H1 (cell line): ENCODE results near the gene OR2V1. TPM values are rescaled to one million over a fixed set of nuclear protein-coding genes. Genes with fewer than 3 reads are reported as not detected.

Experiments used
- CTCF ChIA-PET: fragments of 300-600 bp; sonication (Branson Sonifier 250); formaldehyde crosslinking; loops from one replicate; lab custom pipeline; 2021; ENCODE audit not compliant: partially characterized antibody; lab: Charles Lee
- POLR2A ChIA-PET: fragments of 300-600 bp; sonication (Branson Sonifier 250); formaldehyde crosslinking; loops from one replicate; lab custom pipeline; 2021; ENCODE audit warnings: inconsistent platforms; ENCODE audit not compliant: partially characterized antibody; lab: Charles Lee
- DNase-seq, 2 experiments: peaks; one replicate each; pipeline versions ENCODE4 v3.0.0 to v3.0.0-alpha.2; 2010 to 2022; ENCODE audit warnings: low spot score in 2 of 2, low read depth in 1 of 2, mixed read lengths in 1 of 2
- FAIRE-seq: peaks from 2 replicates; lab custom pipeline; 2011; peaks lifted over from hg19 to GRCh38; lab: Jason Lieb, UNC
- H2AFZ ChIP-seq: 2 replicates; pipeline ENCODE4 v1.8.1; 2012; ENCODE audit warnings: low read length, inconsistent platforms
- H2AK5ac ChIP-seq: 2 replicates; pipeline ENCODE4 v1.6.1; 2013; ENCODE audit warnings: low read depth, low read length
- H2BK120ac ChIP-seq: replicated peaks from 2 replicates; pipeline ENCODE3; 2013; ENCODE audit warnings: low read depth, low read length, inconsistent platforms
- H2BK12ac ChIP-seq: 2 replicates; pipeline ENCODE4 v1.6.1; 2013; ENCODE audit warnings: low read depth, low read length
- H2BK15ac ChIP-seq: 2 replicates; pipeline ENCODE4 v1.6.1; 2013; ENCODE audit warnings: low read length
- H2BK20ac ChIP-seq: 2 replicates; pipeline ENCODE4 v1.6.1; 2013; ENCODE audit warnings: low read length
- H2BK5ac ChIP-seq: 2 replicates; pipeline ENCODE4 v1.6.1; 2013; ENCODE audit warnings: low read depth, low read length
- H3K14ac ChIP-seq: 2 replicates; pipeline ENCODE4 v1.6.1; 2013; ENCODE audit warnings: inconsistent platforms; ENCODE audit not compliant: insufficient read length
- H3K18ac ChIP-seq: 2 replicates; pipeline ENCODE4 v1.6.1; 2013; ENCODE audit warnings: low read length; ENCODE audit errors: extremely low read depth
- H3K23ac ChIP-seq: 2 replicates; pipeline ENCODE4 v1.6.1; 2013; ENCODE audit warnings: inconsistent platforms; ENCODE audit not compliant: insufficient read length
- H3K23me2 ChIP-seq: 2 replicates; pipeline ENCODE4 v1.6.1; 2013; ENCODE audit warnings: low read depth, low read length
- H3K27ac ChIP-seq: 2 replicates; pipeline ENCODE4 v1.6.1; 2011; ENCODE audit warnings: low read depth, low read length, inconsistent platforms
- H3K27me3 ChIP-seq, 4 experiments: replicated peaks in 1 of 4; 1 replicate in 1 of 4; 2 replicates in 3 of 4; pipeline versions ENCODE4 v1.6.1 to v1.8.1; 2011 to 2013; ENCODE audit warnings: low read length in 3 of 4, mild to moderate bottlenecking in 3 of 4, inconsistent platforms in 2 of 4, mixed read lengths in 2 of 4, moderate library complexity in 1 of 4; ENCODE audit not compliant: control insufficient read depth in 3 of 4, insufficient read depth in 3 of 4; ENCODE audit errors: extremely low read depth in 1 of 4
- H3K36me3 ChIP-seq, 4 experiments: 2 replicates each; pipeline versions ENCODE4 v1.6.1 to v1.8.1; 2011 to 2013; ENCODE audit warnings: mild to moderate bottlenecking in 4 of 4, low read length in 3 of 4, moderate library complexity in 2 of 4, control low read depth in 1 of 4, inconsistent platforms in 1 of 4; ENCODE audit not compliant: insufficient read depth in 4 of 4, control insufficient read depth in 2 of 4
- H3K4ac ChIP-seq: replicated peaks from 2 replicates; pipeline ENCODE3; 2013; ENCODE audit warnings: low read length, low read depth, mixed read lengths, inconsistent platforms; ENCODE audit not compliant: insufficient read length
- H3K4me1 ChIP-seq, 4 experiments: replicated peaks in 1 of 4; 1 replicate in 1 of 4; 2 replicates in 3 of 4; pipeline versions ENCODE4 v1.6.1 to v1.8.1; 2011 to 2013; ENCODE audit warnings: low read length in 3 of 4, inconsistent platforms in 2 of 4, mixed read lengths in 1 of 4; ENCODE audit not compliant: insufficient read depth in 4 of 4, control insufficient read depth in 3 of 4
- H3K4me2 ChIP-seq, 2 experiments: 2 replicates each; pipeline versions ENCODE4 v1.6.1 to v1.8.1; 2011 to 2013; ENCODE audit warnings: low read depth in 2 of 2, low read length in 2 of 2, control low read depth in 1 of 2, inconsistent platforms in 1 of 2, mild to moderate bottlenecking in 1 of 2; ENCODE audit not compliant: insufficient read depth in 1 of 2
- H3K4me3 ChIP-seq, 4 experiments: fragments of 200-600, 300-600 bp in 1 of 4; sonication (generic), shearing (Covaris generic), sonication (Bioruptor Twin) in 1 of 4; 2 replicates each; pipeline versions ENCODE4 v1.5.1 to v1.8.1; 2011 to 2016; ENCODE audit warnings: low read length in 4 of 4, low read depth in 3 of 4, control low read depth in 2 of 4, inconsistent platforms in 2 of 4, mild to moderate bottlenecking in 2 of 4, mixed read lengths in 1 of 4, moderate library complexity in 1 of 4; ENCODE audit not compliant: insufficient read depth in 2 of 4; ENCODE audit errors: extremely low read depth in 1 of 4
- H3K56ac ChIP-seq: replicated peaks from 2 replicates; pipeline ENCODE3; 2013; ENCODE audit warnings: low read depth, mild to moderate bottlenecking, mixed read lengths, low read length, inconsistent platforms; ENCODE audit not compliant: insufficient read length
- H3K79me1 ChIP-seq: 2 replicates; pipeline ENCODE4 v1.6.1; 2013; ENCODE audit warnings: low read depth, low read length, control low read depth
- H3K79me2 ChIP-seq, 2 experiments: 2 replicates each; pipeline versions ENCODE4 v1.6.1 to v1.8.1; 2012 to 2013; ENCODE audit warnings: low read length in 2 of 2, mild to moderate bottlenecking in 2 of 2, inconsistent platforms in 1 of 2; ENCODE audit not compliant: insufficient read depth in 2 of 2, control insufficient read depth in 1 of 2
- H3K9ac ChIP-seq, 4 experiments: replicated peaks in 1 of 4; 1 replicate in 1 of 4; 2 replicates in 3 of 4; pipeline versions ENCODE4 v1.6.1 to v1.8.1; 2011 to 2013; ENCODE audit warnings: low read depth in 3 of 4, low read length in 3 of 4, control low read depth in 2 of 4, mild to moderate bottlenecking in 2 of 4, moderate library complexity in 2 of 4, inconsistent platforms in 1 of 4; ENCODE audit errors: extremely low read depth in 1 of 4
- H3K9me3 ChIP-seq, 2 experiments: 2 replicates each; pipeline versions ENCODE4 v1.6.1 to v1.8.1; 2012 to 2013; ENCODE audit warnings: mild to moderate bottlenecking in 2 of 2, moderate library complexity in 2 of 2, control low read depth in 1 of 2, inconsistent platforms in 1 of 2, low read depth in 1 of 2, low read length in 1 of 2, mixed read lengths in 1 of 2; ENCODE audit not compliant: insufficient read depth in 2 of 2
- H4K20me1 ChIP-seq, 2 experiments: replicated peaks in 1 of 2; 2 replicates each; pipeline versions ENCODE3 to v1.8.1; 2011 to 2013; ENCODE audit warnings: inconsistent platforms in 2 of 2, low read length in 2 of 2, mild to moderate bottlenecking in 1 of 2; ENCODE audit not compliant: insufficient read depth in 2 of 2, control insufficient read depth in 1 of 2
- H4K5ac ChIP-seq: 2 replicates; pipeline ENCODE4 v1.6.1; 2013; ENCODE audit warnings: low read length, low read depth, mixed read lengths, inconsistent platforms; ENCODE audit not compliant: insufficient read length
- H4K8ac ChIP-seq: 2 replicates; pipeline ENCODE4 v1.8.0; 2013; ENCODE audit warnings: mild to moderate bottlenecking, moderate library complexity, low read length, inconsistent platforms; ENCODE audit not compliant: insufficient read depth; ENCODE audit errors: extremely low read depth
- H4K91ac ChIP-seq: replicated peaks from 2 replicates; pipeline ENCODE3; 2013; ENCODE audit warnings: low read length, mixed read lengths, inconsistent platforms; ENCODE audit not compliant: insufficient read length
- ATF3 ChIP-seq: IDR thresholded peaks from 2 replicates; pipeline ENCODE4 v1.6.1; 2011; ENCODE audit warnings: low read depth, mild to moderate bottlenecking, low read length; ENCODE audit not compliant: insufficient read depth
- CTCF ChIP-seq, 3 experiments: IDR thresholded peaks; 1 replicate in 2 of 3; 2 replicates in 1 of 3; pipeline versions ENCODE4 v1.5.1 to v1.6.1; 2011; ENCODE audit warnings: low read length in 3 of 3, mild to moderate bottlenecking in 3 of 3, inconsistent platforms in 2 of 3, low read depth in 1 of 3, moderate library complexity in 1 of 3; ENCODE audit not compliant: insufficient read depth in 1 of 3; ENCODE audit errors: control extremely low read depth in 1 of 3
- EP300 ChIP-seq, 2 experiments: IDR thresholded peaks; 1 replicate in 1 of 2; 2 replicates in 1 of 2; pipeline ENCODE4 v1.6.1; 2011 to 2012; ENCODE audit warnings: low read depth in 2 of 2, low read length in 2 of 2, mild to moderate bottlenecking in 2 of 2, borderline replicate concordance in 1 of 2, inconsistent platforms in 1 of 2, moderate library complexity in 1 of 2
- GABPA ChIP-seq: IDR thresholded peaks from 2 replicates; pipeline ENCODE4 v1.6.1; 2011; ENCODE audit warnings: mild to moderate bottlenecking, low read length, moderate library complexity, borderline replicate concordance; ENCODE audit not compliant: insufficient read depth
- HDAC6 ChIP-seq: IDR thresholded peaks from one replicate; pipeline ENCODE4 v1.7.1; 2012; ENCODE audit warnings: low read depth, mild to moderate bottlenecking, inconsistent platforms, low read length, moderate library complexity
- KDM1A ChIP-seq: fragments of 200-600, 300-600 bp; sonication (generic); IDR thresholded peaks from 2 replicates; pipeline ENCODE4 v1.7.1; 2016; ENCODE audit warnings: mild to moderate bottlenecking, low read length, borderline replicate concordance
- PHF8 ChIP-seq: fragments of 200-600 bp; sonication (generic); conservative IDR thresholded peaks from 2 replicates; pipeline ENCODE4 v1.7.1; 2012; ENCODE audit warnings: low read depth, mild to moderate bottlenecking, inconsistent platforms, low read length, moderate library complexity
- RBBP5 ChIP-seq: IDR thresholded peaks from 2 replicates; pipeline ENCODE4 v1.7.1; 2012; ENCODE audit warnings: low read depth, mild to moderate bottlenecking, inconsistent platforms, low read length, moderate library complexity, borderline replicate concordance
- SIRT6 ChIP-seq: IDR thresholded peaks from one replicate; pipeline ENCODE4 v1.7.1; 2012; ENCODE audit warnings: low read length, inconsistent platforms
- SP2 ChIP-seq: IDR thresholded peaks from 2 replicates; pipeline ENCODE4 v1.6.1; 2012; ENCODE audit warnings: mild to moderate bottlenecking, low read length, inconsistent platforms
- SRF ChIP-seq: IDR thresholded peaks from 2 replicates; pipeline ENCODE4 v1.6.1; 2011; ENCODE audit warnings: mild to moderate bottlenecking, low read depth, low read length, moderate library complexity
- WGBS, 2 experiments: shearing (Covaris generic) in 1 of 2; methylation state at CpG; one replicate each; pipeline versions ENCODE4 v1.1.6 to v1.1.7; 2013 to 2015; ENCODE audit warnings: low lambda C conversion rate in 2 of 2, mixed read lengths in 2 of 2, inconsistent platforms in 1 of 2, low coverage in 1 of 2, missing lambda C conversion rate in 1 of 2; ENCODE audit not compliant: insufficient replicate concordance in 2 of 2, insufficient coverage in 1 of 2, insufficient read length in 1 of 2; ENCODE audit errors: extremely low coverage in 1 of 2, missing lambda C conversion rate in 1 of 2; 5-methylcytosine and 5-hydroxymethylcytosine counted together
- polyA plus RNA-seq, 7 experiments: library from polyadenylated mRNA; depleted of rRNA in 3 of 7; stranded (reverse) in 5 of 7; unstranded in 2 of 7; fragments of >200 nt in 5 of 7; fragments of 200-250 nt in 2 of 7; gene quantifications; 1 replicate in 5 of 7; 2 replicates in 1 of 7; 4 replicates in 1 of 7; pipeline versions ENCODE4 v1.2.1 to v1.2.3, GENCODE V29; 2011 to 2013; ENCODE audit warnings: missing spikeins in 2 of 7, mixed read lengths in 2 of 7
- total RNA-seq: library from RNA; stranded (reverse); fragmentation: NEBNext Ultra II Directional; extraction: Animal tissue kit (Norgen Biotek cat#: 25700); gene quantifications from 2 replicates; pipeline ENCODE4 v1.2.1, GENCODE V29; 2021

Gene OR2V1
- total and polyA plus RNA-seq, 2 of the 8 experiments (the other 6 are each of a cell fraction or from before 2014, with no cell fraction given): not detected

- Histone ChIP-seq H2BK15ac (no peak overlapping the region), H3K27ac (no peak overlapping the region), H4K91ac (no peak overlapping the region), H3K27me3 (peaks cover 0 to 3% (median 0%) of the 10 kb centered on the region in 4 experiments; a peak in 1 of 7 replicates), H3K4me3 (no peak overlapping the region), H3K4me1 (no peaks in the 10 kb centered on the region; a peak in 1 of 7 replicates), H4K5ac (no peak overlapping the region), H3K4ac (no peak overlapping the region), H3K56ac (no peak overlapping the region), H3K9me3 (peaks cover 0 to 5% of the 10 kb centered on the region in 2 experiments; a peak in 2 of 4 replicates), H2BK20ac (no peak overlapping the region), H3K4me2 (no peak overlapping the region), H3K9ac (no peak overlapping the region), H3K23me2 (no peaks in the 10 kb centered on the region; the same call in 1 of the 2 replicates), H4K20me1 (no peaks in the 10 kb centered on the region), H3K79me1 (no peaks in the 10 kb centered on the region), H4K8ac (no peak overlapping the region), H2BK12ac (no peak overlapping the region), H2AK5ac (no peak overlapping the region), H2BK5ac (no peak overlapping the region), H3K23ac (no peak overlapping the region), H2BK120ac (no peak overlapping the region), H3K18ac (no peak overlapping the region), H3K79me2 (no peaks in the 10 kb centered on the region), H2AFZ (no peak overlapping the region), H3K14ac (no peak overlapping the region), H3K36me3 (no peaks in the 10 kb centered on the region)
- no peak for FAIRE-seq
- POLR2A ChIA-PET: interaction anchor here (1.5 kb wide), 1 partner anchor 16 kb away, joined by 3 read pairs; no protein-coding TSS in a partner anchor
- no peak for DNase-seq
- 78% methylated on average over 3 of the region's 3 CpGs; no CpG with 5 or more reads in 1 of the 2 experiments for WGBS, 2 experiments
- CTCF ChIA-PET: no interaction called here
- TF ChIP-seq SP2 (no peak), PHF8 (no peak), EP300 (IDR thresholded peaks at IDR 0.05; ENCODE audit: borderline replicate concordance in 1 of 2, low read depth in 2 of 2, low read length in 2 of 2) (no peak), GABPA (no peak), KDM1A (no peak), ATF3 (no peak), RBBP5 (no peak), HDAC6 (no peak), SRF (no peak), CTCF (IDR thresholded peaks at IDR 0.05; ENCODE audit: control extremely low read depth in 1 of 3, insufficient read depth in 1 of 3, low read depth in 1 of 3, low read length in 3 of 3) (no peak), SIRT6 (no peak)
These were observed 2.1 kb upstream of the OR2V1 start for GRCh38 chr5:181133083-181133482.
